ENCODE data around the gene TTC7B. TPM values are rescaled to one million over a fixed set of nuclear protein-coding genes. Genes with fewer than 3 reads are reported as not detected.

TTC7B gene
- total and polyA plus RNA-seq, 2 donors (not counting 1 experiment from before 2014, with no cell fraction given): 18.8 to 37.5 TPM

DNA sequence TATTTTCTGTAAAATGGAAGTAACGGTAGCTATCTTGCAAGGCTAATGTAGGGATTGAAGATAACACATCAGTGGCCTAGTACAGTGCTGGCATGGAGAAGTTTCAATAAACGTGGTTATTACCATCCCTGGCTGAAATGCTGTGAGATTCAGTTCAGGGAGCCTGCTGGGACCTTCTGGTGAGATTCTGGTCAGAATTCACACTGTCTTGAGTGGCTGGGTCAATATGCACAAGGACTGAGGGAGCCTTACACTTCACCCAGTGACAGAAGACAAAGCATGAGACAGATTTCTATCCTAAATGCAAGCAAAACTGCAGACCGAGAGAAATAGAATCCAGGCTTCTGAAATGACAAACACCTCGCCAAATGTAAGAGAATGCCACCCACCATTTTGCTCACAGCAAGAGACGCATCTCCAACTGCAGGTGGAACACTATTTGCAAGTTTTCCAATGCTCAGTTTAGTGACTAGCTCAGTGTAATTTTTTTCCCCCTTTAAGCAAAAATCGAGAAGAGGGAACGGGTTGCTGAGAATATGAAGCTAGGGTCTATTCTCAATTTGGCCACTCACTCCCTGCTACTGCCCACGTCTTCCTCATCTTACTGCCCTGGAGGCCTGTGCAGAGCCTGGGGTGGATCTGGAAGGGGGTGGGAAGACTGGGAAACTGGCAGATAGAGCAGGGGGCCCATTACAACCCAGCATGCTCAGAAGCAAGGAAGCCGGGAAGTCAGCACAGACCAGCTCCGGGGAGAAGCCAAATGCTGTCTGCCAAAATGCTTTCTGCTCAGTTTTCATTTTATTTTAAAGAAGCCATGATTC lies 201.3 kb downstream of the TTC7B start:
- H3K27me3 ChIP-seq (ENCODE audit: control insufficient read depth, insufficient read depth, low read length): no peaks in the 10 kb centered on the region
- no peaks in the 10 kb centered on the region for H3K9me3 ChIP-seq (ENCODE audit: control insufficient read depth, insufficient read depth, low read depth, low read length)
- no peak overlapping the region for H3K4me3 ChIP-seq (replicated peaks in 1 of 4; ENCODE audit: control extremely low read depth in 1 of 4, insufficient read depth in 1 of 4, low read depth in 3 of 4, low read length in 4 of 4)
- H3K36me3 ChIP-seq (ENCODE audit: control insufficient read depth, insufficient read depth, low read length): peaks cover 1% of the 10 kb centered on the region
- no peak overlapping the region for H2AFZ ChIP-seq (ENCODE audit: low read length)
- no peaks in the 10 kb centered on the region for H3K4me1 ChIP-seq (ENCODE audit: control insufficient read depth, extremely low read depth, insufficient read depth, low read length)
- no peak for DNase-seq (ENCODE audit: low read depth in 2 of 2)
- no peak overlapping the region for H3K4me2 ChIP-seq (ENCODE audit: extremely low read depth, insufficient read depth, low read length)
- H3K79me2 ChIP-seq (ENCODE audit: control insufficient read depth, insufficient read depth, low read length): no peaks in the 10 kb centered on the region
- H3K9ac ChIP-seq (ENCODE audit: insufficient read depth, low read length): no peak overlapping the region
- no peak overlapping the region for H3K27ac ChIP-seq (ENCODE audit: insufficient read depth, low read length)
- no peaks in the 10 kb centered on the region for H4K20me1 ChIP-seq (ENCODE audit: control insufficient read depth, extremely low read depth, insufficient read depth, low read length)
- no peak for TF ChIP-seq EZH2 (IDR thresholded peaks at IDR 0.05; ENCODE audit: low read length, missing control alignments)
- TF ChIP-seq, protein P1, sequence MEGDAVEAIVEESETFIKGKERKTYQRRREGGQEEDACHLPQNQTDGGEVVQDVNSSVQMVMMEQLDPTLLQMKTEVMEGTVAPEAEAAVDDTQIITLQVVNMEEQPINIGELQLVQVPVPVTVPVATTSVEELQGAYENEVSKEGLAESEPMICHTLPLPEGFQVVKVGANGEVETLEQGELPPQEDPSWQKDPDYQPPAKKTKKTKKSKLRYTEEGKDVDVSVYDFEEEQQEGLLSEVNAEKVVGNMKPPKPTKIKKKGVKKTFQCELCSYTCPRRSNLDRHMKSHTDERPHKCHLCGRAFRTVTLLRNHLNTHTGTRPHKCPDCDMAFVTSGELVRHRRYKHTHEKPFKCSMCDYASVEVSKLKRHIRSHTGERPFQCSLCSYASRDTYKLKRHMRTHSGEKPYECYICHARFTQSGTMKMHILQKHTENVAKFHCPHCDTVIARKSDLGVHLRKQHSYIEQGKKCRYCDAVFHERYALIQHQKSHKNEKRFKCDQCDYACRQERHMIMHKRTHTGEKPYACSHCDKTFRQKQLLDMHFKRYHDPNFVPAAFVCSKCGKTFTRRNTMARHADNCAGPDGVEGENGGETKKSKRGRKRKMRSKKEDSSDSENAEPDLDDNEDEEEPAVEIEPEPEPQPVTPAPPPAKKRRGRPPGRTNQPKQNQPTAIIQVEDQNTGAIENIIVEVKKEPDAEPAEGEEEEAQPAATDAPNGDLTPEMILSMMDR (conservative IDR thresholded peaks at IDR 0.05 in 1 of 2, IDR thresholded peaks at IDR 0.05 in 1 of 2; ENCODE audit: low read depth in 1 of 2, low read length in 2 of 2): no peak

DNA sequence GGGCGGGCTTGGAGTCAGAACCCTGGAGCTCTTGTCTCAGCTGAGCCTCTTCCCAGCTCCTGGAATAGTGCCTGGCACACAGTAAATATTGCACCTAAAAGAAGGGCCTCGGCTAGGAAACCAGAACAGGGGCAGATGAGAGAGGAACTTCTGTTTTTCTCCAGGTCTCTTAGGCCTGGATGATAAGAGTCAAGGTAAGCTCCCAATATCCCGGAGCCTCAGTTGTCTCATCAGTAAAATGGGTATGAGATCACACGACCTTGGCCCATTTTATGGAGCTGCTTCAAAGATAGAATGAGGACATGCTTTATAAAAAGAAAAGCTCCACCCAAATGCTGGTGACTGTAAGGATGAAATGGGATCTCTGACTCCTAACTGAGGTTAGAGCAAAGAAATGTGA lies 202.2 kb downstream of the TTC7B start:
- Histone ChIP-seq H3K27ac (ENCODE audit: insufficient read depth, low read length) (no peak overlapping the region), H3K36me3 (ENCODE audit: control insufficient read depth, insufficient read depth, low read length) (no peaks in the 10 kb centered on the region), H3K4me2 (ENCODE audit: extremely low read depth, insufficient read depth, low read length) (no peak overlapping the region), H3K27me3 (ENCODE audit: control insufficient read depth, insufficient read depth, low read length) (no peaks in the 10 kb centered on the region), H3K4me1 (ENCODE audit: control insufficient read depth, extremely low read depth, insufficient read depth, low read length) (no peaks in the 10 kb centered on the region), H3K4me3 (replicated peaks in 1 of 4; ENCODE audit: control extremely low read depth in 1 of 4, insufficient read depth in 1 of 4, low read depth in 3 of 4, low read length in 4 of 4) (no peak overlapping the region), H3K9ac (ENCODE audit: insufficient read depth, low read length) (no peak overlapping the region), H2AFZ (ENCODE audit: low read length) (no peak overlapping the region), H3K9me3 (ENCODE audit: control insufficient read depth, insufficient read depth, low read depth, low read length) (no peaks in the 10 kb centered on the region), H4K20me1 (ENCODE audit: control insufficient read depth, extremely low read depth, insufficient read depth, low read length) (no peaks in the 10 kb centered on the region), H3K79me2 (ENCODE audit: control insufficient read depth, insufficient read depth, low read length) (no peaks in the 10 kb centered on the region)
- no peak for DNase-seq (ENCODE audit: low read depth in 2 of 2)
- no peak for TF ChIP-seq EZH2 (IDR thresholded peaks at IDR 0.05; ENCODE audit: low read length, missing control alignments)
- TF ChIP-seq, protein P1 (conservative IDR thresholded peaks at IDR 0.05 in 1 of 2, IDR thresholded peaks at IDR 0.05 in 1 of 2; ENCODE audit: low read depth in 1 of 2, low read length in 2 of 2): no peak

GRCh38 chr14:90613453-90613852 lies 202.8 kb downstream of the TTC7B start:
- Histone ChIP-seq H3K4me1 (ENCODE audit: control insufficient read depth, extremely low read depth, insufficient read depth, low read length) (no peaks in the 10 kb centered on the region), H4K20me1 (ENCODE audit: control insufficient read depth, extremely low read depth, insufficient read depth, low read length) (no peaks in the 10 kb centered on the region), H3K9ac (ENCODE audit: insufficient read depth, low read length) (no peak overlapping the region), H3K9me3 (ENCODE audit: control insufficient read depth, insufficient read depth, low read depth, low read length) (no peaks in the 10 kb centered on the region), H3K79me2 (ENCODE audit: control insufficient read depth, insufficient read depth, low read length) (no peaks in the 10 kb centered on the region), H3K27me3 (ENCODE audit: control insufficient read depth, insufficient read depth, low read length) (no peaks in the 10 kb centered on the region), H3K36me3 (ENCODE audit: control insufficient read depth, insufficient read depth, low read length) (no peaks in the 10 kb centered on the region), H3K4me3 (replicated peaks in 1 of 4; ENCODE audit: control extremely low read depth in 1 of 4, insufficient read depth in 1 of 4, low read depth in 3 of 4, low read length in 4 of 4) (no peak overlapping the region), H3K4me2 (ENCODE audit: extremely low read depth, insufficient read depth, low read length) (no peak overlapping the region), H3K27ac (ENCODE audit: insufficient read depth, low read length) (no peak overlapping the region), H2AFZ (ENCODE audit: low read length) (no peak overlapping the region)
- no peak for DNase-seq (ENCODE audit: low read depth in 2 of 2)
- TF ChIP-seq, protein P1 (conservative IDR thresholded peaks at IDR 0.05 in 1 of 2, IDR thresholded peaks at IDR 0.05 in 1 of 2; ENCODE audit: low read depth in 1 of 2, low read length in 2 of 2): no peak
- no peak for TF ChIP-seq EZH2 (IDR thresholded peaks at IDR 0.05; ENCODE audit: low read length, missing control alignments)

Measured in fibroblast of lung (primary cell).